ENCODE measurements around the gene CCDC61. TPM values are rescaled to one million over a fixed set of nuclear protein-coding genes. Genes with fewer than 3 reads are reported as not detected.
A peak's percentile ranks its signal among the peaks of the same experiment; 100 is the strongest.

CCDC61 gene
- total RNA-seq, 2 donors from 2014 or later = 7.8 to 14.5 TPM

- ATAC-seq (peak; percentile 72), DNase-seq (peak; percentile 71 to 82 (median 74))
- WGBS, 2 donors = 36 to 61% methylated on average over 18 to 28 of the region's 28 CpGs
- Histone ChIP-seq H3K36me3 (replicated peaks in 1 of 2; ENCODE audit: insufficient read depth in 1 of 2, low read depth in 2 of 2) (no peaks in the 10 kb centered on the region), H3K27me3 (no peaks in the 10 kb centered on the region), H3K4me3 (no peak overlapping the region), H3K4me1 (peaks cover 10% of the 10 kb centered on the region), H3K27ac (no peak overlapping the region), H3K9me3 (no peaks in the 10 kb centered on the region)
- intact Hi-C loops (cut with DNase I) = loop anchor here (5.0 kb wide), 1 partner anchor 193 kb away; the partner anchor contains the start of gene RSPH6A
- TF ChIP-seq CTCF (IDR thresholded peaks at IDR 0.05) = peak; percentile 65 to 87 (median 70)
- no peak for TF ChIP-seq POLR2A (IDR thresholded peaks at IDR 0.05)
These were observed 14.6 kb downstream of the CCDC61 start for GRCh38 chr19:46009530-46010510.

DNA sequence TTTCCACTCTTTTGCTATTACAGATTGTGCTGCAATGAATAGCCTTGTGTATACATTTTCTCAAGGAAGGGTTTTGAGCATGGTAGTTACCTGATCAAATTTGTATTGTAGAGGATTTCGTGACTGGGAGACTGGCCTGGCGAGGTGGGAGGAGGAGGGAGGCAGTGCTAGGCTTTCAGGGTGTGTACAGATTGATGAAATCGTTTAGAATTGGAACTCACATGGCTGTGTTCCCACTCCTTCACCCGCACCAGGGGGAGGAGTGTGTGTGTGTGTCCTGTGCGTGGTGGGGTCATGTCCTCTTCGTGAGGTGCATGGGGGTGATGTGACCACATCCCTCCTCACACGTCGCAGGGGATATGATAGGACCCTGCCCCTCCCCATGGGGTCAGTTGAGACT lies 19.3 kb downstream of the CCDC61 start:
- no peak for DNase-seq
- intact Hi-C loops (cut with DNase I) = no loop called here
- peaks cover 26% of the 10 kb centered on the region for H3K4me1 ChIP-seq

DNA sequence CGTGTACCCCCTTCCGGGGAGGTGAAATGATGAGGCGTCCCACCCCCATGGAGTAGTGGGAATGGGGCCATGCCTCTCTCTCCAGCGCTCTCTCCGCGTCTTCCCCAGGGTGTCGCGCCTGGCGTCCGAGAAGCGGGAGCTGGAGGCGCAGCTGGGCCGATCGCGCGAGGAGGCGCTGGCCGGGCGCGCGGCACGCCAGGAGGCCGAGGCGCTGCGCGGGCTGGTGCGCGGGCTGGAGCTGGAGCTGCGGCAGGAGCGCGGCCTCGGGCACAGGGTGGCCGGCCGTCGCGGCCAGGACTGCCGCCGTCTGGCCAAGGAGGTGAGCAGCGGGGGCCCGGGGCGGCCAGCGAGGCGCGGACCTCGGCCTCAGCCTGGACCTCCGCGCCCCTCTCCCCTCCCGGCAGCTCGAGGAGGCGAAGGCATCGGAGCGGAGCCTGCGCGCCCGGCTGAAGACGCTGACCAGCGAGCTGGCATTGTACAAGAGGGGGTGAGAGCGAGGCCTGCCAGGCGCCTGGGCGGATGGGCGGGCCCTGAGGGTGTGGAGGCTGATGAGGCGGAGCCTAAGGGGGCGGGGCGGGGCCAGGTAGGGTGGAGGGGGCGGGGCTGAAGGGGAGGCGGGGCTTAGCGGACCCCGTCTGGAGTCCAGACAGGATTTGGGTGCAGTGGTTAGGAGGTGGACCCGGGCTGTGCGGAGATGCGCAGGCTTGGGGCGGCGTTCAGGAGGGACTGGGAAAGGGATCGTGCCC lies 19.8 kb downstream of the CCDC61 start:
- Histone ChIP-seq H3K27ac (no peak overlapping the region), H3K9me3 (no peaks in the 10 kb centered on the region), H3K27me3 (no peaks in the 10 kb centered on the region), H3K4me1 (peaks cover 24% of the 10 kb centered on the region), H3K36me3 (replicated peaks in 1 of 2; ENCODE audit: insufficient read depth in 1 of 2, low read depth in 2 of 2) (no peaks in the 10 kb centered on the region), H3K4me3 (no peak overlapping the region)
- 5 to 20% methylated on average over 19 to 57 of the region's 74 CpGs for WGBS, 2 donors
- intact Hi-C loops (cut with DNase I) = no loop called here
- TF ChIP-seq POLR2A (IDR thresholded peaks at IDR 0.05) = peak in 1 of 3 donors; percentile 30
- peak in 1 of 7 experiments; percentile 9 for TF ChIP-seq CTCF (IDR thresholded peaks at IDR 0.05)
- ATAC-seq (peak; percentile 71), DNase-seq (peak; percentile 80 to 92 (median 86))

More for the DNA sequence above, 19.3 kb downstream of the CCDC61 start:
- Histone ChIP-seq H3K27ac (no peak overlapping the region), H3K36me3 (replicated peaks in 1 of 2; ENCODE audit: insufficient read depth in 1 of 2, low read depth in 2 of 2) (no peaks in the 10 kb centered on the region), H3K4me3 (no peak overlapping the region), H3K27me3 (no peaks in the 10 kb centered on the region), H3K9me3 (no peaks in the 10 kb centered on the region)
- no peak for ATAC-seq
- 25 to 33% methylated on average over 8 of the region's 8 CpGs for WGBS, 2 donors
- TF ChIP-seq POLR2A (IDR thresholded peaks at IDR 0.05) (no peak), CTCF (IDR thresholded peaks at IDR 0.05) (no peak)

DNA sequence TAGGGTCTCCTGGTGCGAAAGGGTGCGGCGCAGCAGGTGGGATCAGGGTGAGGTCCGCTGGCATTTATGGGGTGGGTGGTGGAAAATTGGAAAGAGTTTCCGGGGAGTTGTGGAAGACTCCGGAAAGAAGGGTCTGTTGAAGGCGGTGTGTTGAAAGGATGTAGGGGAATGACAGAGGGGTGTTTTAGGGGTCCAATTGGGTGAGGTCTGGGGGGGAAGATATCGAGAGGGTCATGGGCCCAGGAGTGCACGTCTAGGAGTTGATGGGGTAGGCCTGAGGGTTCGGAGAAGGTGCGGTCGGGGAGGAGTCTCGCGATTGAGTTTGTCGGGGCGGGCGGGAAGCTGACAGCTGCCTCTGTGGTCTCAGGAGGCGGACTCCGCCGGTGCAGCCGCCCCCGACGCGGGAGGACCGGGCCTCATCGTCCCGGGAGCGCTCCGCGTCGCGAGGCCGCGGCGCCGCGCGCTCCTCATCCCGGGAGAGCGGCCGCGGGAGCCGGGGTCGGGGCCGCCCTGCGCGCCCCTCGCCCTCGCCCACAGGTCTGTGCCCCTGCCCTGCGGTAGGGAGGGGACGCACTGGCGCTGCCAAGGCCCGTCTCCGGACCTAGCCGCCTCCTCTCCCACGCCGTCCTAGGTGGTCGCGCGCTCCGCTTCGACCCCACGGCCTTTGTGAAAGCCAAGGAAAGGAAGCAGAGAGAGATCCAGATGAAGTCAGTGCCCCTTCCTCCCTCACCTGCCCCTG lies 20.6 kb downstream of the CCDC61 start:
- no peaks in the 10 kb centered on the region for H3K36me3 ChIP-seq (replicated peaks in 1 of 2; ENCODE audit: insufficient read depth in 1 of 2, low read depth in 2 of 2)
- WGBS, 2 donors = 6 to 21% methylated on average over 15 to 63 of the region's 63 CpGs
- intact Hi-C loops (cut with DNase I) = no loop called here
- ATAC-seq = no peak
- TF ChIP-seq POLR2A (IDR thresholded peaks at IDR 0.05) (no peak), CTCF (IDR thresholded peaks at IDR 0.05) (no peak)
- no peaks in the 10 kb centered on the region for H3K27me3 ChIP-seq
- H3K27ac ChIP-seq = peak overlapping the region in 1 of 4 donors; percentile 44
- H3K9me3 ChIP-seq = no peaks in the 10 kb centered on the region
- H3K4me3 ChIP-seq = peak overlapping the region; percentile 14 to 61
- peak in 2 of 4 donors; percentile 20 to 29 for DNase-seq
- H3K4me1 ChIP-seq = peaks cover 24% of the 10 kb centered on the region

All from body of pancreas (tissue), 4 donors.